Purkinje cell (primary cell): ENCODE results near the gene C3orf80. TPM values are rescaled to one million over a fixed set of nuclear protein-coding genes. Genes with fewer than 3 reads are reported as not detected.

ENCODE experiments used
- polyA plus RNA-seq: library from polyadenylated mRNA; unstranded; fragments of >200 nt; fragmentation: Nextera tagmentation; gene quantifications from 2 replicates; pipeline ENCODE4 v1.2.1, GENCODE V29; 2014

The C3orf80 gene
- polyA plus RNA-seq, result 11.7 and 14.2 TPM in 2 replicates

DNA sequence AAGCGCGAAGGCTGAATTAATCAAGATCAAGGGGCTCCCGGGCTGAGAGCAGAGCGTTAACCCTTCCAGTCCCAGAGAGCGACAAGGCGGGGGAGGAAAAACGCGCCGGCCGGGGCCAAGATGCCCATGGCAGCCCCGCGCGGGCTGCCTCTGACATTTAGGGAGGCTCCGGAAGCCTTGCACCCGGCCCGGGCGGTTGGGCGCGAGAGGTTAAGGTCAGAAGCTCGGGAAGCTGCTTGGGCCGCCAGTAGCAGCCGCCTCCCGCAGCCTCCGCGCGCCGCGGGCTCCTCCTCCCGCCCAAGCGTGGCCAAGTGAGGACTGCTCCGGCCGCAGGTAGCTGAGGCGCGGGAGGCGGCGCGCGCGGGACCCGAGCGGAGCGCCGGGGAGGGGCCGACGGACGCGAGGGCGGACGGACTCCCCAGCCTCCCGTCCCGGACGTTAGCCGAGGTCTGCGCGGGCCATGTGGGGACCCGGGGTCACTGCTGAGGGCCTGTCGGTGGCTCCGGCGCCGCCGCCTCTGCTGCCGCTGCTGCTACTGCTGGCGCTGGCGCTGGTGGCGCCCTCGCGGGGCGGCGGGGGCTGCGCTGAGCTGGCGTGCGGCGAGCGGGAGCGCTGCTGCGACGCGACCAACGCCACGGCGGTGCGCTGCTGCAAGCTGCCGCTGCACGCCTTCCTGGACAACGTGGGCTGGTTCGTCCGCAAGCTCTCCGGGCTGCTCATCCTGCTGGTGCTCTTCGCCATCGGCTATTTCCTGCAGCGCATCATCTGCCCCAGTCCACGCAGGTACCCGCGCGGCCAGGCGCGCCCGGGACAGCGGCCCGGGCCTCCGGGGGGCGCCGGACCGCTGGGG is at the start of gene C3orf80:
Gene C3orf80, plus strand, starts transcription at position 247 of the 850 bp plus-strand sequence. Its CDS starts 214 bp downstream, at position 461.

Other genes starting within 250 kb of the C3orf80 start
- not detected in 2 replicates for gene IL12A, start 236.6 kb upstream of the C3orf80 start, polyA plus RNA-seq
- gene IFT80, start 173.8 kb downstream of the C3orf80 start, polyA plus RNA-seq, result 33.6 and 48.5 TPM in 2 replicates
- 32.9 and 50.9 TPM in 2 replicates for gene SMC4, start 174.2 kb downstream of the C3orf80 start, polyA plus RNA-seq
- gene TRIM59, start 224.4 kb downstream of the C3orf80 start, polyA plus RNA-seq, result 0.54 and 1.1 TPM in 2 replicates